GM21576 (cell line): ENCODE measurements around the gene SERTM1.

Experiments used
- ATAC-seq: cut with Tn5 transposase; IDR thresholded peaks from one replicate; pipeline ENCODE4 v1.9.1; 2021; ENCODE audit warnings: mild to moderate bottlenecking, moderate library complexity; ENCODE audit not compliant: unreplicated experiment

SERTM1 gene

DNA sequence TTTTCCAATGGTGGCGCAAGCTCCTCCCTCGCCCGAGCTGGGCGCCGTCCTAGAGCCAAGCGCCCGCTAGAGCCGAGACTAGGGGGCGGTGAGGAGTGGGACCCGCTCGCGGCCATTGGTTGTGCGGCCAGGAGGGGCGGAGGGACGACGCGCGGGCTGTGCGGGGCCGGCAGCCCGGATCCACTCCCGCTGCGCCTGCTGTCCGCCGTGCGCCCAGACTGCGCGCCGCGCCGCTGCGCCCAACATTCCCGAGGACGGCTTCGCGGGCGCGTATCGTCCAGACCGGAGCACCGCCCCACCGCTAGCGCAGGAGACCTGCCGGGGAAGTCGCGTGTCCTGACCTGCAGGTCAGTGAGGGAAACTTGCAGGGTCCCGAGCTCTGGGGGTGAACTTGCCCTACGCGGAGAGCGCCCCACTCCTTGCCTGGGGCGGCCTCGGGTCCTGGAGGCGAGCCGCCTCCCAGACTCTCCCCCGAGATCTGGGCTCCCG lies at the start of gene SERTM1:
Gene SERTM1, plus strand, starts transcription at position 183 of the 489 bp plus-strand sequence. CDS start 21,059 bp downstream, outside the sequence.
- no peak for ATAC-seq

DNA sequence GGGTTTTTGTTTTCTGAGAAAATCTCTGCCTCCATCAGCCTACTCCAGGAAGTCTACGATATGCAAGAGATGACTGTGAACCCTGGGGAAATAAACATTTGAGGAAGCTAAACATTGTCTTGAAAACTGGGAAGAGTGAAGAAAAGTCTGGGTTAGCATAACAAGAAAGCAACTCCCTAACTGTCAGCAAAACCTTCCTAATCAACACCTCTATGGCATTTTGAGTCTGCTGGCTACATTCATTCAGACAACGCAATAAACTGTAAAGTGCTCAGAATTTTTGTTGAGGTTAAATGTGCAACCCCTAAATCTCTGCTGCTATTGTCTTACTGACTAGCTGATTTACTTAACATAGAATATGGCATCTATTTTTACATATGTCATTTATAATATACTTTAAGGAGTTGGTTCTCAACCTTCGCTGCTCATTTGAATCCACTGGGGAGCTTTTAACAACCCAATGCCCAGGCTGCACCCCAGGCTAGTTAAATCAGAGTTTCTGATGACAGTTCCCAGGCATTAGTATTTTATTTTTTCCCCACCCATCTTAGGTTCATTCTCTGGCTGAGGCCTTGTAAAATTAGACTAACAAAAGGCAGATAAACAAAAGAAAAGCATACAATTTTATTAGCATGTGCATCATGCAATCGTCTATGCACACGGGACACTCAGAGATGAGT lies 45.3 kb upstream of the SERTM1 start:
- ATAC-seq: no peak

DNA sequence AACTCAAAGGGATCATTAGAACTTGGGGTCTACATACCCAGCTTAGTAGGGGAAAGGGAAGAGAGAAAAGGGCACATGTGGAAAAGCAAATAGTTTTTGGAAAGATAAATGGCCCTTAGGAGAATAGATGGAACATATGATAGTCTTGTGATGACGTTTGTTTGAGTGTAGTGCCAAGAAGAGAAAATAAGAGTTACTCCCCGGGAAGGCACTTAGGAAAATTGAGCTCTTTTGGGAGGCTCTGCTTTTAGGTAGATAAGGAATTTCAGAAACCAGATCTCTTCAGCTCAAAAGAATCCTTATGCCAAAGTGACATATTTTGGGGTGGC lies 44.8 kb upstream of the SERTM1 start:
- ATAC-seq: no peak

DNA sequence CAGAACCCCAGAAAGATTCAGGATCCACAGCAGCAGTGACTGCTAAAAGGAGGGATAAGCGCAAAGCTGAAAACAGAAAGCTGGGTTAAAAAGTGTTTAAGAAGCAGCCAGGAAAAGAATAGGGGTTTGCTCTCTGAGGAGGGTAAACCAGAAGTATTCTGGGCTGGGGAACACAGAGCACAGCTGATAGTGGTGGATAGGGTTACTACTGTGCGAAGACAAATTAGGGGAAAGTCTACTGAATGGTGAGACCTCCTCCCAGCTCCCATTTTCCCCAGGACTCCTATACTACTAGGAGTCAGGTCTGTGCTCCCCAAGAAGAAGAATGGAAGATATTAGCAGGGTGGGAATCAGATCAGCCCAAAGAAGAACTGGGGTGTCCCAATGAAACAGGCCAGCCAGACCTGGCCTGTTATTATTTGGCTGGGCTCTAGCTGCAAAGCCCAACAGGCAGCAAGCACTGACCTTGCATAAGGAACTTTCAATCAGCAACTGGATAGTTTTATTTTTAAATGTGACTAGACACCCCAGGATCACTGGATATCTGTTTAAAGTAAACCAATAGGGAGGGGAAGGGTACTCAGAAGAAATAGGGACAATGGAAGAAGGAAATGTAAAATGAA lies 43.5 kb upstream of the SERTM1 start:
- no peak for ATAC-seq

DNA sequence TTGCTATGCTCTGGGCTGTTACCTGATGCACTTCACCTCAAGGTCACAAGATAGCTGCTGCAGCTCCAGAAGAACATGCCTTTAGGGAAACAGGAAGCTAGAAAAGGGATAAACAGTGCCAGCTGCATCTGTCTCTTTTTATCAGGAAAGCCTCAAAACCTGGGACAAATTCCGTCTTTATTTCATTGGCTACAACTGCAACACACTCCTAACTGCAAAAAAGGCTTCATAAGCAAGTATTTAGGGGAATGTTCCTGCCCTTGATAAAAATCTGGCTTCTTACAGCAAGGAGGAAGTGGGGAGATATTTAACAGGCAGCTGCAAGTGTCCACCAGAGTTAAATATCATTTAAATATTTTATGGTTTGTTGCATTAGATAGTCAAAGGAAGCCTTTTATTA lies 34.2 kb upstream of the SERTM1 start:
- ATAC-seq: no peak

DNA sequence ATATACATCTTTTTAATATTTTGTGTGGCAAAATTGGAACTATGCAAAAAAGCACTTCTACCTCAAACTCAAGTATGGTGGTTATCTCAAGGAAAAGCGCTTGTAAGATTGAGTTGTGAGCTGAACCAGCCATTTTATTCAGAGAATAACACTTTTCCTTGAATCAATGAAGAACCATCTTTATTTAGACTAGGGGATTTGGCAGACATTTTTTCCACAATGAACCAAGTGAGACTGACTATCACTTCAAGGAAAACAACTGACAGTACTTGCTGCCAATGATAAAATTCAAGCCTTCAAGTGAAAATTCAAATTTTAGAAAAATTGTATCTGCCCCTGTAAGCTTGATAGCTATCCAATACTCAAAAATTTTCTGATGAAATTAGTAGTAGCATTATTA lies 23.2 kb upstream of the SERTM1 start:
- ATAC-seq: no peak

DNA sequence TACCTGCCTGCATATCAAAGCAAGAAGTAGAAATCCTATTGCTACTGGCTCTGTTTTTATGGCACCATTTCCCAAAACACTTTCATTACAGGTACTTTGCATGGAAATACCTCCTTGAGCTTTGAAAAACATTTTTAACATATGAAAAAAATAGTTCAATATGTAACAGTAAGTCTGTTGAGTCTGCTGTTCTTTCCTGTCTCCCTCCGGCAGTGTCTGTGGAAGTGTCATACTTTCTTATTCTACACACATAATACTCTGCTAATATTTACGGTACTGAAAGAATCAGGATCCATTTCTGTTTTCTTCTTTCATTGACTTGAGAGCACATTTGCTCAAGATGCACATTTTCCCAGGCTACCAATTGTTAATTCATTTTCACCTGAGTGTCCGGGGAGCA lies 8.2 kb upstream of the SERTM1 start:
- no peak for ATAC-seq

DNA sequence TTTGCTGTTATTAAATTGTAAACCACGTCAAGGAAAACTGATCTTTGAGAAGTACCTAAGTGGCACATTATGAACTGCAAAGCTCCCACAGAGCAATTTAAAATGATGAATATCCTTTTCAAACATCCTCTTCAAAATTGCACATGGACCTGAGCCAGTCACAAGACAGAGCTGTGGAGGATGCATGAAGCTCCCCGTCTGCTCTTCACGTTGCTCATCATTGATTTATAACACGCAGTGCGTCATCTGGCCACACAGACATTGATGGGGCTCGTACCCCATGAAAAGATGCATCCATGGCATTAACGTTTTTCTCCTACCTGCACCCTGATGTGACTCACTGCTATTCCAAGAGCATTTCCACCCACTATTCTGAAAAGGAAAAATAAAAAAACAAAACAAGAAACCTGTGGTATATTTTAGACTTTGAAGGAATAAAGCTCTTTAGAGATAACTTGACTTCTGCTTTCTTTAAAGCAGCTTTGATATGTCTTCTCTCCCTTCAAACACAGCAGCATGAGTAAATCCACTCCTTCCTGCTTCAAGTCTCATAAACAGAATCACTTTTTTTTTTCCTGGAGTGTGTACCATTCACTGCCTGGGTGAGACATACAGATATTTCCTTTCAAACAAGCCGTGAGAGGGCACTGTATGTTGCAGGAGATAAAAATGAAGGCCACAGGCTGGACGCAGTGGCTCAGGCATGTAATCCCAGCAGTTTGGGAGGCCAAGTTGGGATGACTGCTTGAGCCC lies 7.2 kb upstream of the SERTM1 start:
- no peak for ATAC-seq

DNA sequence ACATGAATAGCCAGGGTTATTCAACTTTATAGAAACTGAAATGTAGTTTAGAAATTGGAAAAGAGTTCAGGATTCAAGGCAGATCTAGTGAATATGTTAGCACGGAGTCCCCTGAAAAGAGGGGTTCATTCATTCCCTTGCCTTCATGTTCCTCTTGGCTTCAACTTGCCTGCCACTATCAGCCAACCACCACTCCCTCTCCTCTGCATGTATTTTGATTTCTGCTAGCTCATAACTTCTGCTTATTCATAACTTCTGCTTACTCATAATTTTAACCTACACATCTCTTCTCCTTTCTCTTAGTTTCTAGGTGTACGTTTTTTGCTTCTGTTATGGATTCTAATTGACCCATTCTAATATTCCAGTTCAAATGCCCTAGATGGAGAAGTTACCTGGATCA lies 5.5 kb upstream of the SERTM1 start:
- ATAC-seq: no peak

DNA sequence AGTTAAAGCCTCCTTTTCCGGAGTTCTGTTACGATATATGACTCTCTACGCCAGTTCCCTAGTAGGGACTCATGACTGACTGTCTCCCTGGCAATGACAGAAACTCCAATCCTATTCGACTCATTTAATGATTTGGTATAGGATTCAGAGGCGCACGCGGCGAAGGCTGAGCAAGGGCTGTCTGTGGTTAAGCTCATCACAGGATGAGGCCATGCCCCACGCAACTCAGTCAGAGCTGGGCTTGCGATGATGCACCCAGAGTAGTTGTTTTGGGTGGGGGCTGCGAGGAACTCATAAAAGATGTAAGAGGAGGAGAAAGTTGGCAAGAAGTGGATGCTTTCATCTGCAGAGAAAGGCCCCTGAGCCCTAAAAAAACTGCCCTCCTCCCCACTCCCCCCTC lies 468 bp upstream of the SERTM1 start:
- no peak for ATAC-seq

DNA sequence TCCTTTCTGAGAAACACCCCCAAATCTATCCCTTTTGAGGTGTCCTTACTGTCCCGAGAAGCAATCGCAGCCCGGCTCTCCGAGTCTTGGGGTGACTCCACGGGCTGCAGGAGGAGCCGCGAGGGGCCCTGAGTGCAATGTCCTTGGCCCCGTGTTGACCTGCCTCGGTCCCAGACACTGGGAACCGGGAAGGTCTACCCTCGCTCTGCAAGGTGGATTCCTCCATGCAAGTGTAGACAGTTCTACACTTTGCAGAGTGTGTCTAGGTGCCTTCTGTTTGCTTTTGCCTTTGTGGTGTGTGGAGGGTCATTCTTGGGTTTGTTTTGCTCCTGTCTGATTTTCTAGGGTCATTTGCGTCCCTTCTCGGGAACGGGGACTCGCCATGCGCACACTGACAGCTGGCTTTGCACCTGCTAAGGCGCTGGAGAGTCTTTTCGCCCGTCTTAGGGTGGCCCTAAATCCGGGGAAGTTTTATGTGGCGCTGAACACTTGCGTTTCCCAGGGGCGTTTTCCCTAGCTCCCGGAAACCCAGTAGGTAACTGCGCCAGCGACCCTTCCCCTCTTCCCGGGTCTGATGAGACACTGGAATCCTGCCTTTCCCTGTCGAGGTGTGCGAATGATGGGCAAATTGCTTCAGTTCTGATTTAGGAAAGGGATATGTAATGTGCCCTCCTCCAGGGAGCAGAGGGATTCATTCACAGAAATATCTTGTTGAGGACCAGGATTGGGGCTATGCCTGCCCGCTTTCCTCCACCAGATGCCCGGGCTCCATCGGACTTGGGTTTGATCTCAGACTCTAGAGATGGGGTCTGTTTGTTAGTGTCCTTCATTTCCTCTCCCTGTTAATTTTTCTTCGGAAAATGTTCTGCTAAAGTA lies 755 bp downstream of the SERTM1 start:
- no peak for ATAC-seq

DNA sequence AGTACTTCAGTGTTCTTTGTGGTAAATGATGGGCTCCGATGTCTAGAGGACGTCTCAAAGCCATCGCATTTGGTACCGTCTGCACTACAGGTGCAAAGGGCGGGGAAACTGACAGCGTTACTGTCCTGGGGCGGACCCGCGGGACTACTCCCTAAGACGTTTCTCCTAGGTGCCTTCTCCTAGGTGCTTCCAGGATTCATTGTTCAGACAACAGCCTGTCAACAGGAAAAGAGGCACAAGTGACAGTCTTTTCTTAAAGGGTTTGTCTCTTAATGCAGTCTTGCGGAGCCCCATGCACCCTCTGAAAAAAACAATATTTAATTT lies 1.4 kb downstream of the SERTM1 start:
- ATAC-seq: no peak

DNA sequence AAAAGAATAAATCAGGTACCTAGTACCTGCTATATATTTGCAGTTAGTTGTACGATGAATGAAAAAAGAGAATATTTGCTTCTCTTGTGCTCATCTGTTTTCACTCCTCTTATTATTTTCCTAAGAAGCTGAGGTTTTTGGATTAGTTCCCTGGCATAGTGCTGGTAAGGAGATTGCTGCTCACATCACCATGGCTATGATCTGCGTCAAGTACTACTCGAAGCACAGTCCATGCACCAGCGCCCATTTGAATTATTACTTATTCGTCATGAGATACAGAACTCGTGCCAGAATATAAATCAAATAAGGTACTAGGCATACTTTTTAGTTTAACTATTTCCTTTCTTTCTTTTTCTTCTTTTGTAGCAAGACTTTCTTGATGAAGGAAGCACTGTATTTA lies 7.1 kb downstream of the SERTM1 start:
- no peak for ATAC-seq

DNA sequence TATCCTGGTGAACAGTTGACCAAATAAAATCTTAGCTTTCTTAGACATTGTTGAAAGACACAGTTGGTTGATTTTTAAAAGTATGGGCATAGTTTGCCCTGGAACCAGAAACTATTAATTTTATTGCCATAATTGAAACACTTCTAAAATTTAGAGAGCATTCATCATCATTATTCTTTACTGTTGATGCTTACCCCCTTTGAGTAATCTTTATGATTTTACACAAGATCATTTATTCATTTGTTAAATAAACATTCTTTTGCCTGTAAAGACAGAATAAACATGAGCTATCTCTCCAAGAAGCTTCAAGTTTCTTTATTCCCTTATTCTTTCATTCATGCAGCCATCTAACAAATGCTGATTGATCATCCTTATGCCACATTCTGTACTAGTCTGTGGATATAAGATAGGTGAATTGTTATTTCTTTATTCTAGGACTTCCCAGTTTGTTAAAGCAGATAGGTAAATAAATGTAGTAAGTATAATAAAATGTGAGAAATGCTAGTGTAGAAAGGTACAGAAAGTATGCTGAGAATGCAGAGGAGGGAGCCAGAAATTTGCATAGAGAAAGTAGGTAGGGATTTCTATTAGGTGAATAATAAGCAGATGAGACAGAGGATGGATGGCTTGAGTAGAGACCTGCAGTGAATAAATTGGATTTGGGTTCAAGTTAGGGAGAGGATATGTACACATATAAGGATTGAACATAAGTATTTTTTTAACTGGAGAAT lies 8.2 kb downstream of the SERTM1 start:
- no peak for ATAC-seq

DNA sequence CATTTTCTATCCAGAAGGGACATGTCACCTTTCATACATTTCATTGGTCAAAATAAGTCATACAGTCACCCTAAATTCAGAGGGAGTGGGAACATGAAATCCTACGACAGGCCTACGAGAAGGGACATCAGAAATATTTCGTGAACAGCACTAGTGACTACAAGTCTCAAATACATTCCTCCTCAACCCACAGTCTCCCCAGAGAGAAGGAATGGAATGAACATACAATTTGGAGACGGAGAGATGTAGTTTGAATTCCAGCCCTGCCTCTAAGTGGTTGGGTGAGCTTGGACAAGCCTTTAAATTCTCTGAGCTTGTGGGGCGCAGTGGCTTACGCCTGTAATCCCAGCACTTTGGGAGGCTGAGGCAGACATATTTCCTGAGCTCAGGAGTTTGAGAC lies 9.9 kb downstream of the SERTM1 start:
- no peak for ATAC-seq

DNA sequence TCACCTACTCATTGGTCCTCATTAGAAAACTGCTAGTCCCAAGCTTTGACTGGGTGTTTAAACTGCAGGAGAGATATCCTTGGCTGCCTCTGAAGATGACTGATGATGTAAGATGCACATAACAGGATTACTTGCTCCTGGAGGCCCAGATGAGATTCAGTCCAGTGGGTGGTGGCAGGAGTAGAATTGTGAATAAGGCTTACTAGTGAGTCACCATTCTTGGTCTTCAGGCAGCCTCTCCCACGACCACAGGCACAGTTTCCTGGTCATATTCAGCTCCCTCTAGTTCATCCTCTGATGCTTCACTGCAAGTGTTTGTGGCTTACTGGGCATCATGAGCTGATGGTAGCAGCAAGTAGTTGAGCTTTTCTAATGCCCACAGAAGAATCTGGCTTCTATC lies 12.1 kb downstream of the SERTM1 start:
- no peak for ATAC-seq

DNA sequence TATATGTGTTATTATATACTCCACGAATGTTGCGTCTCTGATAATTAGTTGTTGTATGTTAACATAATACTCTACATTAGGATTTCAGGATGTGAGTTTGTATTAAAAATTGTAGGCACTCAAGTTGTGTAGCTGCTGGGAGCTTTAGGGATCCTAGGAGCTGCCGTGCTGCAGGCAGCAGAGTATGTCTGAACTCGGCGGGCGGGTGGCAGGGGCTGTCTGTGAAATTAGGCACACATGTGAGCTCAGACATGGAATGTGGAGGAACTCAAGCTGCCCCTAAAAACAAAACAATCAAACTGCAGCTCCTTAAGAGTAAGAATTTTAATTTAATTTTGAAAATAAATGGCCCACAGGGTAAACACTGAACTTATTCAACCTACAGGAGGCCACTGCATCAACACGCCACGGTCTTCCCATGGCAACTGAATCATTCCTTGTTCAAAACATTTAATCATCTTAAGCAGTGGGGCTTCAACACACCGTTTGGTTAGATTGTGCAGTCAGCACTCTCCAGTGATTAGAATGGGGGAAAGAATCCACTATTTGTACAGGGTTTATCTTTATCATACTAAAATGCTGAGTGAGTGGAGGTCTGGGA lies 22.7 kb downstream of the SERTM1 start:
- ATAC-seq: no peak

DNA sequence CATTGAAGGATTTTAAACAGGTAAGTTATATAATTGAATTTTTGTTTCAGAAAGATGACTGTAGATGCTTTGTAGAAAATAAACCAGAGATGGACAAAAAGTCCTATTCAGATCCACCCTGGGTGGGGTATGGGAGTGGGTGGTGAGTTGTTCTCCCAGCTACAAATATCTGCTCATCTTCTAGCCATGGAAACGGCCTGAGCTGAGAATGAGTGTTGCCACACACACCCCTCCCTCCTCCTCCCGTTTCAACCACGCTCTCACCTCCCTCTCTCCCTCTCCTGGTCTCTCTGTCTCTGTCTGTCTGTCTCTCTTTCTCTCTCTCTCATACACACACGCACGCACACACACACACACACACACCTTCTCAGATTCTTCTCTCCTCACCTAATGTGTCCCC lies 26.4 kb downstream of the SERTM1 start:
- ATAC-seq: no peak

DNA sequence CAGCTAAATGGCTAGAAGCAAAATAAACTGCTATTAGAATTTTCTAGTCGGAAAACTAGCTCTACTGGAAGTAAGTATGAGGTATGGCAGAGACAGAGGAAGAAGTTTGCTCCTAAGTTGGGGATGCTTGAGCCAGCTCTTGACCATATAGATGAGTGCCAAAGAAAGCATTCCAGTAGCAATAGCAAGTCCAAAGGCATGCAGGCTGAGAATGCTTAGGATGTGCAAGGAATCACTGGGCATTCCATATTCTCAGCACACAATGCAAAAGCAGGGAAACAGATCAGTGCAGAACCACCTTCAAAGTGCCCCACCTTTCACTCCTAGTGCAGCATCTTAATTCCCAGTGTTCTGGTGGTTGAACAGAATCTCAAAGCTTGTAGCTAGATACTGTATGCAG lies 32.9 kb downstream of the SERTM1 start:
- ATAC-seq: no peak

DNA sequence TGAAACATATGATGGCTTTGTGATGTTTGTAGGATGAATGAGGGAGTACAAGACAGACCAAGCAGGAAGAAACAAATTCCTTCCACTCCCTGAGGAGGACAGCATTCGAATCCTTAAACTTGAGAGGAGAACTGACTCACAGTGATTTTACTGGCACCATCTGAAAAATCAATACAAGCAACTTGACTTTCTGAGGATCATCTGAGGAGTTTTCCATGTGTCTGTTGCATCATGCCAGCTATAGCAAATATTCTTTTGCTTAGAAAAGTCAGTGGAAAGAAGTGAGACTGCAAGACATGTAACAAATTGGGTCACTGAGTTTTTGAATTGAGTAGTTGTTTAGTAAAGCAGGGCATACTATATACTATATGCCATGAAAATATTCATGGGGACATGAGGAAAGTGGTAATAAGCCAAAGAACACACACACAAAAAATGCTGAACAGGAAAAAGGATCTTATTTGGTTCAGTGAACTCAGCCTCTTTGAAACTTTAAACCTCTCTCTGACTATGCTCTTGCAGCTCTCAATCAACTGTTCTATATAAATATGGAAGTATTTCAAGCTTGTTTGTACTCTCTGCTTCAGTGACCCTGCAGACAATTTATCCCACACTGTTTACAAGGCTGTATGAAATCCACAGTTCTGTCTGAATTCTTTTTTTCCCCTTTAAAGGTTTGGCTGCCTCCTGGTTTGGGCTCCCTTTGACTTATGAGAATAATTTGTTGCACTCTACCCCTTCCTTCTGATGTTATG lies 35.5 kb downstream of the SERTM1 start:
- no peak for ATAC-seq
